GM03348 (cell line): ENCODE data around the gene ALG3.
"Not testable (repeated sequence)": the region's sequence is repeated elsewhere in the genome, so short reads cannot be mapped to it uniquely, and the experiment has no call there.

Experiments
- DNase-seq: peaks from one replicate; pipeline ENCODE4 v3.0.0; 2012; ENCODE audit warnings: low spot score

The ALG3 gene

GRCh38 chr3:184248454-184249411 lies at the start of gene ALG3:
Gene ALG3 (minus strand): TSS chr3:184248962. CDS start chr3:184248940, 22 bp downstream.
- peak; percentile 91 for DNase-seq

GRCh38 chr3:184296616-184297015 lies 47.9 kb upstream of the ALG3 start:
- no peak for DNase-seq

GRCh38 chr3:184295771-184296170 lies 47.0 kb upstream of the ALG3 start:
- DNase-seq: no peak

GRCh38 chr3:184291738-184292445 lies 43.1 kb upstream of the ALG3 start:
- no peak for DNase-seq

- DNase-seq: no peak
These were observed 42.4 kb upstream of the ALG3 start for GRCh38 chr3:184291044-184291737.

- DNase-seq: no peak
These were observed 41.6 kb upstream of the ALG3 start for GRCh38 chr3:184290331-184290730.

GRCh38 chr3:184289426-184289938 lies 40.7 kb upstream of the ALG3 start:
- DNase-seq: peak; percentile 76

- peak; percentile 81 for DNase-seq
These were observed 35.9 kb upstream of the ALG3 start for GRCh38 chr3:184284696-184285095.

GRCh38 chr3:184283681-184284080 lies 34.9 kb upstream of the ALG3 start:
- DNase-seq: no peak

GRCh38 chr3:184282941-184283340 lies 34.2 kb upstream of the ALG3 start:
- DNase-seq: no peak

- no peak for DNase-seq
These were observed 28.6 kb upstream of the ALG3 start for GRCh38 chr3:184277366-184277765.

- peak; percentile 74 for DNase-seq
These were observed 27.5 kb upstream of the ALG3 start, which contains the start of gene ECE2 for GRCh38 chr3:184275961-184276910. Gene ECE2 (plus strand): TSS chr3:184276022. CDS start chr3:184276154, 132 bp downstream.

- no peak for DNase-seq
These were observed 26.6 kb upstream of the ALG3 start for GRCh38 chr3:184275381-184275701.

- DNase-seq: no peak
These were observed 23.5 kb upstream of the ALG3 start for GRCh38 chr3:184272269-184272668.

- not testable (repeated sequence) for DNase-seq
These were observed 18.5 kb upstream of the ALG3 start for GRCh38 chr3:184267249-184267648.

- no peak for DNase-seq
These were observed 14.0 kb upstream of the ALG3 start for GRCh38 chr3:184262764-184263179.

- peak; percentile 51 for DNase-seq
These were observed 13.3 kb upstream of the ALG3 start for GRCh38 chr3:184261854-184262763.

GRCh38 chr3:184261270-184261853 lies 12.6 kb upstream of the ALG3 start, which contains the start of gene CAMK2N2:
Gene CAMK2N2 (minus strand): TSS chr3:184261553. CDS start chr3:184261285, 268 bp downstream.
- peak; percentile 86 for DNase-seq

- no peak for DNase-seq
These were observed 12.0 kb upstream of the ALG3 start for GRCh38 chr3:184260724-184261269.
